Colonic mucosa (tissue), 4 donors: Measurements from ENCODE around the gene TANGO2. TPM values are rescaled to one million over a fixed set of nuclear protein-coding genes. Genes with fewer than 3 reads are reported as not detected.

ENCODE experiments used
- DNase-seq: peaks from one replicate; pipeline ENCODE4 v3.0.0-alpha.2; 2020
- H3K27ac ChIP-seq: fragments of 200-600 bp; one replicate; pipeline ENCODE4 v1.8.0; 2021
- H3K27me3 ChIP-seq: fragments of 200-600 bp; one replicate; pipeline ENCODE4 v1.8.0; 2021
- H3K36me3 ChIP-seq: fragments of 200-600 bp; one replicate; pipeline ENCODE4 v1.8.0; 2021
- H3K4me1 ChIP-seq: fragments of 200-600 bp; one replicate; pipeline ENCODE4 v1.8.0; 2021; ENCODE audit warnings: mild to moderate bottlenecking
- H3K4me3 ChIP-seq: fragments of 200-600 bp; one replicate; pipeline ENCODE4 v1.8.0; 2021
- H3K9ac ChIP-seq, 2 donors: one replicate each; pipeline ENCODE4 v1.7.0; 2013; ENCODE audit warnings: control low read depth in 2 of 2, low read depth in 2 of 2, low read length in 2 of 2
- H3K9me3 ChIP-seq: fragments of 200-600 bp; one replicate; pipeline ENCODE4 v1.8.0; 2021
- intact Hi-C: fragments of 100-400 bp; cut with DNase I; formaldehyde crosslinking; loops from one replicate; pipeline ENCODE4 v1.14.1; 2022
- total RNA-seq, 2 donors: library from RNA; stranded (reverse); fragmentation: NEBNext Ultra II Directional in 1 of 2; extraction: Animal tissue kit (Norgen Biotek cat#: 25700) in 1 of 2; gene quantifications; one replicate each; pipeline ENCODE4 v1.2.1, GENCODE V29; 2021
- TF ChIP-seq, protein P1 (sequence below): fragments of 200-600 bp; IDR thresholded peaks from one replicate; pipeline ENCODE4 v1.8.0; 2022; ENCODE audit warnings: antibody characterized with exemption, mild to moderate bottlenecking
- donor health status: healthy.
- donor health status: DM: no; HTN: no; CAD: no.
- donor health status: DM: no; HTN: no; CAD: no.

TANGO2 gene
- total RNA-seq, 2 donors from 2014 or later = 22.1 to 34.1 TPM

DNA sequence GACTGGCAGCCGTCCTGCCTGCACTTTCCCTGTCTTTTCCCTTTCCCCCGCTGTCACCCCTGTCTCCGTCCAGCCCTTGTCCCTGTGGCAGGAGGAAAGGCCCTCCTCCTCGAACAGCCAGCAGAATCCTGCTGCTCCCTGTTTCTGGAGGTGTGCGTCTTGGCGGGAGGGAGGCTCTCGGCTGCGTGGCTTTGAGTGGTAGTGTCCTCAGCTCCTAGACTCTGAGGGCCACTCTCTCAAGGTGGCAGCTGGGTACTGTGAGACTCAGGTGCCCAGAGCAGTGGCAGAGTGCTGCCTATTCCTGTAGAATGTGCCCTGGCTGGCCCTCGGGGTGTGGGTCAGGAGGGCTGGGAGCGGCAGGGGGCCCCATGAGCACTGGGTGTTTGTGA lies 85.9 kb downstream of the TANGO2 start:
- TF ChIP-seq, protein P1, sequence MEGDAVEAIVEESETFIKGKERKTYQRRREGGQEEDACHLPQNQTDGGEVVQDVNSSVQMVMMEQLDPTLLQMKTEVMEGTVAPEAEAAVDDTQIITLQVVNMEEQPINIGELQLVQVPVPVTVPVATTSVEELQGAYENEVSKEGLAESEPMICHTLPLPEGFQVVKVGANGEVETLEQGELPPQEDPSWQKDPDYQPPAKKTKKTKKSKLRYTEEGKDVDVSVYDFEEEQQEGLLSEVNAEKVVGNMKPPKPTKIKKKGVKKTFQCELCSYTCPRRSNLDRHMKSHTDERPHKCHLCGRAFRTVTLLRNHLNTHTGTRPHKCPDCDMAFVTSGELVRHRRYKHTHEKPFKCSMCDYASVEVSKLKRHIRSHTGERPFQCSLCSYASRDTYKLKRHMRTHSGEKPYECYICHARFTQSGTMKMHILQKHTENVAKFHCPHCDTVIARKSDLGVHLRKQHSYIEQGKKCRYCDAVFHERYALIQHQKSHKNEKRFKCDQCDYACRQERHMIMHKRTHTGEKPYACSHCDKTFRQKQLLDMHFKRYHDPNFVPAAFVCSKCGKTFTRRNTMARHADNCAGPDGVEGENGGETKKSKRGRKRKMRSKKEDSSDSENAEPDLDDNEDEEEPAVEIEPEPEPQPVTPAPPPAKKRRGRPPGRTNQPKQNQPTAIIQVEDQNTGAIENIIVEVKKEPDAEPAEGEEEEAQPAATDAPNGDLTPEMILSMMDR = no peak
- Histone ChIP-seq H3K4me3 (no peak overlapping the region), H3K4me1 (no peaks in the 10 kb centered on the region), H3K9me3 (no peaks in the 10 kb centered on the region), H3K27ac (no peak overlapping the region), H3K36me3 (peaks cover 23% of the 10 kb centered on the region), H3K27me3 (no peaks in the 10 kb centered on the region), H3K9ac (no peak overlapping the region)
- no peak for DNase-seq
- intact Hi-C loops = no loop called here

DNA sequence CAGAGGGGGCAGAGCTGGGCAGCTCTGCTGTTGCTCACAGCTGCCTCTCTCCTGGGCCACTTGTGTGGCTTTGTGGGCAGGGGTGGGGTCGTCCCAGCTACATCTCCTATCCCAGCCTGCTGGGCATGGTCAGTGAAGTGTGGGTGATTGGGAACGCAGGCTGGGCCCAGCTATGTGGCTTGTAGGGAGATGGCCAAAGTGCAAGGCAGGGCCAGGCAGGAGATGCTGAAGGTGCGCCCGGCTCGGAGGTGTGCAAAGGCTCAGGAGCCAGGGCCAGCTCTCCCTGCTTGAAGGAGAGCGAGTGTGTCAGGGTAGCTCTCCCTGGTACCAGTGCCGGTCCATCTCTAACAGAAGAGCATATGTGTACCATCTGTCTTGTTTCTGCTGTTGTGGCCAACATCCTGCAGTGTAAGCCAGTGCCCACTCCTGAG lies 86.6 kb downstream of the TANGO2 start:
- H3K27ac ChIP-seq = no peak overlapping the region
- DNase-seq = no peak
- H3K4me1 ChIP-seq = no peaks in the 10 kb centered on the region
- no peak overlapping the region for H3K9ac ChIP-seq
- H3K4me3 ChIP-seq = no peak overlapping the region
- no peaks in the 10 kb centered on the region for H3K27me3 ChIP-seq
- no peaks in the 10 kb centered on the region for H3K9me3 ChIP-seq
- intact Hi-C loops = no loop called here
- TF ChIP-seq, protein P1 = no peak
- peaks cover 23% of the 10 kb centered on the region for H3K36me3 ChIP-seq

DNA sequence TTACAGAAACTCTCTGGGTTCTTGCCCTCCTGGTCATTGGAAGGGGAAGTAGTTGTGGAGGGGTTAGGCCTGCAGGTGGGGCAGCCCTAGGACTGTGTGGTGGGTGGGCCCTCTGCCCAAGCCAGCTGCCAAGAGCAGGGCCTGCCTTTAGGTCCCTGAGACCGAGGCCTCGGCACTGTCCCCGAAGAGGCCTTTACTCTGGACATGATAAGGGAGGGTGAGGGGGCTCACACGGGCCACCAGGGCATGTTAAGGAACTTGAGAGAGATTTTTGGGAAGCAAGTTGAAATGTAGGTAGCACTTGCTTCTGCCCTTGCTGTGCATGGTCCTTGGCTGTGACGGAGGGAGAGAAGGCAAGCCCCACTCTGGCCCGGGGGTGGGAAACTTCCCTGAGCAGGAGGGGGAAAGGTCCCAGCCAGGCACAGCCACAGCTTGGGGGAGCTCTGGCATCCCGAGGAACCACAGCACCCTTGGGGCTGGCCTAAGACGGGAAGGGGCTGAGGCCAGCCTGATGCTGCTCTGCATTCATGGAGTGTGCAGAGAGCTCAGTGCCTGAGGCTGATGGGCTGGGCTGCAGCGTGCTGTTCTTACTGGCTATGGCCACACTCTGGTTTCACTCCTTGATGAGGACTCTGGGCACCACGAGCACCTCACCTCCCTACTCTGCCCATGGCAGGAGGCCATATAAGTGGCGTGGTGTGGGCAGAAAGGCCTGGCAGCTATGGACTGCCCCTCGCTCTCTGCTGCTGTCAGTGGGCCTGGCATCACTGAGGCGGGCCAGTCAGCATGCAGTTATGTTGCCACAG lies 87.2 kb downstream of the TANGO2 start:
- intact Hi-C loops = no loop called here
- Histone ChIP-seq H3K9me3 (no peaks in the 10 kb centered on the region), H3K4me1 (no peaks in the 10 kb centered on the region), H3K4me3 (no peak overlapping the region), H3K27me3 (no peaks in the 10 kb centered on the region), H3K36me3 (peaks cover 23% of the 10 kb centered on the region), H3K9ac (no peak overlapping the region), H3K27ac (no peak overlapping the region)
- TF ChIP-seq, protein P1 = no peak
- no peak for DNase-seq

DNA sequence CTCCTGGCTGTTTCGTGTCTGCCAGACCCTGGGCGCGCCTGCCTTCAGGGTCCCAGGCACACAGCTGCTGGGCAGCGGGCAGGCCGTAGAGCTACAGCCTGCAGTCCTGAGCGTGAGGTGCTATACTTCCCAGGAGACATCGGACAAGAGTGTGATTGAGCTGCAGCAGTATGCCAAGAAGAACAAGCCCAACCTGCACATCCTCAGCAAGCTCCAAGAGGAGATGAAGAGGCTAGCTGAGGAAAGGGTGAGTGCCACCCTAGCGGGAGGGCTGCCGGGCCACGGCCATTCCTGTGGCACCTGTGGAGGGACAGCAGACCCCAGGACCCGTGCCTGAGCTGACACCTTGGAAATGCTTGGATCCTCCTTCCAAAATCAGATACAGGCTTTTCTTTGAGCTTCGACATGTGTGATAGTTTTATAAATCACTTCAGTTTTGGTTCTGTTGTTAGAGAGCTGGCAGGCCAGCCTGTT lies 87.9 kb downstream of the TANGO2 start:
- H3K27ac ChIP-seq = no peak overlapping the region
- no peak overlapping the region for H3K4me3 ChIP-seq
- no peak overlapping the region for H3K9ac ChIP-seq
- no peak for DNase-seq
- H3K4me1 ChIP-seq = no peaks in the 10 kb centered on the region
- TF ChIP-seq, protein P1 = no peak
- H3K27me3 ChIP-seq = no peaks in the 10 kb centered on the region
- intact Hi-C loops = no loop called here
- peaks cover 23% of the 10 kb centered on the region for H3K36me3 ChIP-seq
- H3K9me3 ChIP-seq = no peaks in the 10 kb centered on the region

DNA sequence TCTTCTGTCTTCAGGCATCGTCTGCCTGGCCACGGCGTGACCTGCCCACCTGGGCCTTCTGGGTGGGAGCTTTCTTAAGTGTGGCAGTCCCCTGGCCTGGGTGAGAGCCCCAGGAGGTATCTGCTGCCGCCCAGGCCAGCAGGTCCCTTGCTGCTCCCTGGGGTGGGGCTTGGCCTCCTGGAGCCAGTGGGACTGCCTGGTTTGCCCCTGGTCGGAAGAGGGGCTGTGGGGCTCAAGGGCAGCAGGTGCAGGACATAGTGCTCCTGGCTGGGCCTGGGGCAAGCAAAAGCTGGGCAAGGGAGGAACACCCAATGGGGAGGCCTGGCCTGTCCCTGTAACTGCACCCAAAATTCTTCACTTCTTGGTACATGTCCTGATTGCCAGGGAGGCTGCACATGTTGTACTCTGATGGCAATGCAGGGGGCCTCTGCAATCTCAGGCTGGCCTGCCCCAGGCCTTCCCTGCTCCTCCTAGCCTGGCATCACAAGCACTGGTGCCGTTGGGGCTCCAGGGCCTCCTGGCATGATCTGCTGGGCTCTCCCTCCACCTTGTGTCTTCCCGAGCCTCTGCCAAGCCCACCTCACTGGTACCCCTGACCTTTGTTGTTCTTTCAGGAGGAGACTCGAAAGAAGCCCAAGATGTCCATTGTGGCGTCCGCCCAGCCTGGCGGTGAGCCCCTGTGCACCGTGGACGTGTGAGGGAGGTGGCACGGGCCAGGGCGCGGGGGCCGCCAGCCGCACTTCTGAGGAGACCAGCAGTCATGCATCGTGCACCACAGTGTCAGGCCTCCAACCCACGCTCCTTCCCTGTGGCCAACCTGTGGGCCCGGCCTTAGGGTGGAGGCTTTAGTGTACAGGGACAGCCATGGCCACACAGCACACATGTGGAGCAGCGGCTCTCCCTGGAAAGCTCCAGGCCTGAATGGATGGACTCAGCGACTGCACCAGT lies 88.8 kb downstream of the TANGO2 start:
- Histone ChIP-seq H3K4me1 (no peaks in the 10 kb centered on the region), H3K36me3 (peaks cover 23% of the 10 kb centered on the region), H3K27ac (no peak overlapping the region), H3K4me3 (no peak overlapping the region), H3K9ac (no peak overlapping the region), H3K9me3 (no peaks in the 10 kb centered on the region), H3K27me3 (no peaks in the 10 kb centered on the region)
- TF ChIP-seq, protein P1 = no peak
- intact Hi-C loops = loop anchor here (10.0 kb wide), 1 partner anchor 145 kb away; no protein-coding TSS in a partner anchor
- no peak for DNase-seq
